Gastroesophageal sphincter (tissue), 4 donors: ENCODE data around the gene IZUMO2. TPM values are rescaled to one million over a fixed set of nuclear protein-coding genes. Genes with fewer than 3 reads are reported as not detected.

Experiments used
- ATAC-seq: fragments of 150-250 bp; one replicate; pipeline ENCODE4 v1.9.1; 2016; ENCODE audit warnings: mild to moderate bottlenecking, moderate library complexity
- H3K27ac ChIP-seq, 4 donors: fragments of 200-600 bp; sonication (generic) in 3 of 4; 1 replicate in 3 of 4; 2 replicates in 1 of 4; pipeline ENCODE4 v1.5.1; 2016 to 2019
- H3K27me3 ChIP-seq: fragments of 200-600 bp; sonication (generic); one replicate; pipeline ENCODE4 v1.5.1; 2019
- H3K36me3 ChIP-seq, 2 donors: fragments of 200-600 bp; sonication (generic); one replicate each; pipeline ENCODE4 v1.5.1; 2019; ENCODE audit warnings: control low read depth in 1 of 2
- H3K4me1 ChIP-seq, 3 donors: fragments of 200-600 bp; sonication (generic); 1 replicate in 2 of 3; 2 replicates in 1 of 3; pipeline ENCODE4 v1.5.1; 2016 to 2019; ENCODE audit warnings: control low read depth in 2 of 3
- H3K4me3 ChIP-seq, 2 donors: fragments of 200-600 bp; sonication (generic); one replicate each; pipeline ENCODE4 v1.5.1; 2019; ENCODE audit warnings: mild to moderate bottlenecking in 1 of 2, moderate library complexity in 1 of 2
- H3K9me3 ChIP-seq, 3 donors: fragments of 200-600 bp; sonication (generic); one replicate each; pipeline ENCODE4 v1.5.1; 2017 to 2019; ENCODE audit warnings: control low read depth in 2 of 3
- EP300 ChIP-seq: sonication (generic); formaldehyde crosslinking; IDR thresholded peaks from one replicate; pipeline ENCODE4 v1.6.1; 2017; ENCODE audit warnings: antibody characterized with exemption, mild to moderate bottlenecking
- POLR2A ChIP-seq, 2 donors: fragments of 450-650 bp; IDR thresholded peaks; one replicate each; pipeline ENCODE4 v1.6.1; 2017; ENCODE audit warnings: antibody characterized with exemption in 2 of 2, mild to moderate bottlenecking in 2 of 2, moderate library complexity in 1 of 2
- POLR2AphosphoS5 ChIP-seq: sonication (generic); formaldehyde crosslinking; IDR thresholded peaks from one replicate; pipeline ENCODE4 v1.6.1; 2017; ENCODE audit warnings: antibody characterized with exemption
- WGBS, 2 donors: methylation state at CpG; one replicate each; pipeline ENCODE4 v1.1.5; 2018; ENCODE audit warnings: low coverage in 1 of 2; 5-methylcytosine and 5-hydroxymethylcytosine counted together
- total RNA-seq, 4 donors: library from RNA; depleted of rRNA; stranded (reverse); fragments of >200 nt; gene quantifications; one replicate each; pipeline ENCODE4 v1.1.0, GENCODE V29; 2016
- TF ChIP-seq, protein P1 (sequence below), 4 experiments: fragments of 200-600 bp in 2 of 4; fragments of 450-650 bp in 2 of 4; sonication (generic) in 1 of 4; IDR thresholded peaks; one replicate each; pipeline ENCODE4 v1.5.1; 2017 to 2019; ENCODE audit warnings: antibody characterized with exemption in 4 of 4, mild to moderate bottlenecking in 2 of 4, moderate library complexity in 2 of 4

Gene IZUMO2
- total RNA-seq, 4 donors from 2014 or later = not detected

DNA sequence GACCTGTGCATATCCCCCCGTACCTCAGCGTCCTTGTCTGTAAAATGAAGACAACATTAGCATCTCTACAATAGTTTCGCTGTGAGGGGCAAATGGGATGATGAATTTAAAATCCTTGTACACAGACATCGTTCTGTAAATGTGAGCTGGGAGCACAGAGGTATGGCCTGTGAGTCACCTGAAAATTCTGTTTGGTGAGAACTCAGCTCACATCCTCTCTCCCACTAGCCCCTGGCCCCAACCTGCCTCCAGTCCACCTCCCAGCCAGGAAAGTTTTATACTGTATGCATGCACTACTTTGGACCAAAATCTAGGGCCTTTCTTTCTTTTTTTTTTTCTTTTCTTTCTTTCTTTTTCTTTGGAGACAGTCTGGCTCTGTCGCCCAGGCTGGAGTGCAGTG lies 8.7 kb upstream of the IZUMO2 start:
- TF ChIP-seq, protein P1, sequence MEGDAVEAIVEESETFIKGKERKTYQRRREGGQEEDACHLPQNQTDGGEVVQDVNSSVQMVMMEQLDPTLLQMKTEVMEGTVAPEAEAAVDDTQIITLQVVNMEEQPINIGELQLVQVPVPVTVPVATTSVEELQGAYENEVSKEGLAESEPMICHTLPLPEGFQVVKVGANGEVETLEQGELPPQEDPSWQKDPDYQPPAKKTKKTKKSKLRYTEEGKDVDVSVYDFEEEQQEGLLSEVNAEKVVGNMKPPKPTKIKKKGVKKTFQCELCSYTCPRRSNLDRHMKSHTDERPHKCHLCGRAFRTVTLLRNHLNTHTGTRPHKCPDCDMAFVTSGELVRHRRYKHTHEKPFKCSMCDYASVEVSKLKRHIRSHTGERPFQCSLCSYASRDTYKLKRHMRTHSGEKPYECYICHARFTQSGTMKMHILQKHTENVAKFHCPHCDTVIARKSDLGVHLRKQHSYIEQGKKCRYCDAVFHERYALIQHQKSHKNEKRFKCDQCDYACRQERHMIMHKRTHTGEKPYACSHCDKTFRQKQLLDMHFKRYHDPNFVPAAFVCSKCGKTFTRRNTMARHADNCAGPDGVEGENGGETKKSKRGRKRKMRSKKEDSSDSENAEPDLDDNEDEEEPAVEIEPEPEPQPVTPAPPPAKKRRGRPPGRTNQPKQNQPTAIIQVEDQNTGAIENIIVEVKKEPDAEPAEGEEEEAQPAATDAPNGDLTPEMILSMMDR (IDR thresholded peaks at IDR 0.05) = no peak
- TF ChIP-seq EP300 (no peak), POLR2AphosphoS5 (no peak), POLR2A (IDR thresholded peaks at IDR 0.05) (no peak)
- WGBS, 2 donors = 74 to 100% methylated on average over 2 to 5 of the region's 5 CpGs
- no peak for ATAC-seq
- H3K27me3 ChIP-seq = peaks cover 80% of the 10 kb centered on the region
- no peaks in the 10 kb centered on the region for H3K9me3 ChIP-seq
- no peaks in the 10 kb centered on the region for H3K36me3 ChIP-seq
- H3K27ac ChIP-seq = no peak overlapping the region
- no peak overlapping the region for H3K4me3 ChIP-seq
- no peaks in the 10 kb centered on the region for H3K4me1 ChIP-seq

DNA sequence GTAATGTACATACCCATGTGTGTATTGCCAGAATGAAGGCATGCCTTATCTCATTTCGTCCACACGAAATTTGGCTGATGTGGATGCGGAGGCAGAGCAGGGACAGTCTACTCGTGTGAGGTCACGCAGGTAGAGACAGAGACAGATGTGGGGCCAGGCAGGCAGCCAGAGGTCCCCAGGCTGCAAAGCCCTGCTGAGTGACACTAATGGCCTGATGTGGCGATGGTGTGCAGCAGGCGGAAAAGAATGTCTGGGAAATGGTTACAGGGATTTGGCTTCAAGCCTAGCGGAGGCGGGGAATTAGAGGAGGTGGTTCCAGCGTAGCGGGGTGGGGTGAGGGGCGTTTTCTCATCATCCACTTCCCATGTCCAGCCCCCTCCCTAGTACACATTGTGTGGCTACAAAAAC lies 4.2 kb upstream of the IZUMO2 start:
- peaks cover 91% of the 10 kb centered on the region for H3K27me3 ChIP-seq
- WGBS, 2 donors = 18% methylated on average over 8 of the region's 12 CpGs; no CpG with 5 or more reads in 1 of the 2 donors
- H3K27ac ChIP-seq = no peak overlapping the region
- no peaks in the 10 kb centered on the region for H3K4me1 ChIP-seq
- H3K4me3 ChIP-seq = no peak overlapping the region
- TF ChIP-seq POLR2AphosphoS5 (no peak), EP300 (no peak), POLR2A (IDR thresholded peaks at IDR 0.05) (no peak)
- TF ChIP-seq, protein P1 (IDR thresholded peaks at IDR 0.05) = no peak
- ATAC-seq = no peak
- H3K36me3 ChIP-seq = no peaks in the 10 kb centered on the region
- H3K9me3 ChIP-seq = no peaks in the 10 kb centered on the region

DNA sequence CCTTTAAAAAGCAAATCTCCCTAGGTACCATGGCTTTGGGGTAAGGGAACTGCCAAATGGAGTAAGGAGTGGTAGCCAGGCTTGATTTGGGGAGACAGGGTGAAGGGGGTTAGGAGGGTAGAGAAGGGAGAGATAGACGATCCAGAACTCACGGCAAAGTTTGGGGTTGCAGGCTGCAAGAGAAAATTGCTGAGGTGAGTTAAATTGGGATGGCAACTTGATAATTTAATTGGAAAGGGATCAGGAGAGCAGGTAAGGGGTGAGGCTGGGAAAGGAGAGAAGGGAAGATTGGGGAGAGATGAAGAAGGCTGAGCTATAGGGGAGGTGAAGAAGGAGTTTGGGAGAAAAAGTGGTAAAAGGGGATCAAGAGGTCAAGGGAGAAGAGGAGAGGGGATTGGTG lies 4.0 kb downstream of the IZUMO2 start:
- no peak overlapping the region for H3K4me3 ChIP-seq
- H3K9me3 ChIP-seq = peaks cover 0 to 19% (median 0%) of the 10 kb centered on the region in 3 donors
- H3K27me3 ChIP-seq = peaks cover 62% of the 10 kb centered on the region
- 87 to 100% methylated on average over 2 of the region's 2 CpGs for WGBS, 2 donors
- H3K27ac ChIP-seq = no peak overlapping the region
- ATAC-seq = no peak
- no peaks in the 10 kb centered on the region for H3K36me3 ChIP-seq
- no peaks in the 10 kb centered on the region for H3K4me1 ChIP-seq
- TF ChIP-seq POLR2AphosphoS5 = no peak
- no peak for TF ChIP-seq POLR2A (IDR thresholded peaks at IDR 0.05)
- TF ChIP-seq EP300 = no peak
- TF ChIP-seq, protein P1 (IDR thresholded peaks at IDR 0.05) = no peak

DNA sequence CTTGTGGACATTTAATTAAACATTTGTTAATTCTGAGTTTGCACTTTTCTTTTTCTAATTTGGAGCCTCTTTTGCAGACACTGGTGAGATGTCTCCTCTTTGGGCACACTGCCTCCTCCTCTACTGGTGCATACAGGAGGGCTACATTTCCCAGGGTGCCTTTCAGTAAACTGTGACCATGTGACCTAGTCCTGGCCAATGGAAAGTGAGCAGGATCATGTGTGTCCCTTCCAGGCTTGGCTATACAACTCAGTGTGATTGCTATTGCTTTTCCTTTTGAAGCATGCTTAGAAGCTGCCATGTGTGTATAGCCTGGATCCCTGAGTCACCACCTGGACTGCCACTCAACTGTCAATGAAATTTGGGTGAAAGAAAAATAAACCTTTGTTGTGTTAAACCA lies 4.5 kb downstream of the IZUMO2 start:
- no peak overlapping the region for H3K27ac ChIP-seq
- H3K36me3 ChIP-seq = no peaks in the 10 kb centered on the region
- no peak overlapping the region for H3K4me3 ChIP-seq
- H3K4me1 ChIP-seq = no peaks in the 10 kb centered on the region
- H3K27me3 ChIP-seq = peaks cover 62% of the 10 kb centered on the region
- no peak for ATAC-seq
- TF ChIP-seq POLR2AphosphoS5 (no peak), EP300 (no peak), POLR2A (IDR thresholded peaks at IDR 0.05) (no peak)
- TF ChIP-seq, protein P1 (IDR thresholded peaks at IDR 0.05) = no peak
- peaks cover 0 to 19% (median 0%) of the 10 kb centered on the region in 3 donors for H3K9me3 ChIP-seq

DNA sequence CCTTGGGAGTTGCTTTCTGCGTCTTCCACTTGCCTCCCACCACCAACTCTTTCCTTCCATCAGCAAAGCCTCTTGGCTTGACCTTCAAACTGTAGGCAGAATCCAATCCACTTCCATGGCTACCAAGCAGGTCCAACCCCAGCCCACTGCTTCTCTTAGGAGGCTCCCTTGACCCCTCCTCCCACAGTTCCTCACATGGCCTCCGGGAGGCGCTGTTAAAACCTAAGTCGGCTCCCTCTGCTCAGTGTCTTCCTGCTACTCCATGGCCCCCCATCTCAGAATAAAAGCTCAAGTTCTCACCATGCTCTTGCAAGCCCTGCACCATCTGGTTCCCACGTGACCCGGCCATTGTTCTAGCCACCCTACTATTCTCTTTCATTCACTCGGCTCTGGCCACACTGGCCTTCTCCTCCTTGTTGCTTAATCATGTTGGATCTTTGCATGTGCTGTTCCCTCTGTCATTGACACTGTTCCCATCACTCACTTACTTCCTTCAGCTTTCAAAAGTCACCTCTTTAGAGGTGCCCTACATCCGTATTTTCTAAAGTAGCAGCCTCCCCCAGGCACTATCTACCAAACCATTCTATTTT lies 7.5 kb downstream of the IZUMO2 start:
- no peak for ATAC-seq
- WGBS, 2 donors = 75 to 83% methylated on average over 8 of the region's 8 CpGs
- no peaks in the 10 kb centered on the region for H3K36me3 ChIP-seq

More for the DNA sequence above, 7.5 kb downstream of the IZUMO2 start:
- Histone ChIP-seq H3K27me3 (peaks cover 61% of the 10 kb centered on the region), H3K4me1 (no peaks in the 10 kb centered on the region), H3K9me3 (peaks cover 0 to 19% (median 0%) of the 10 kb centered on the region in 3 donors), H3K27ac (no peak overlapping the region), H3K4me3 (no peak overlapping the region)
- TF ChIP-seq POLR2A (IDR thresholded peaks at IDR 0.05) = no peak
- no peak for TF ChIP-seq POLR2AphosphoS5
- TF ChIP-seq, protein P1 (IDR thresholded peaks at IDR 0.05) = no peak
- TF ChIP-seq EP300 = no peak
